Chondrocyte (in vitro differentiated cells): ENCODE data around the gene CUL1. TPM values are rescaled to one million over a fixed set of nuclear protein-coding genes. Genes with fewer than 3 reads are reported as not detected.
A peak's percentile ranks its signal among the peaks of the same experiment; 100 is the strongest.

Experiments
- DNase-seq: peaks from one replicate; pipeline ENCODE4 v3.0.0; 2021; ENCODE audit warnings: mixed read lengths, low spot score
- H3K27ac Mint-ChIP-seq: one replicate; pipeline ENCODE4 v1.8.0; 2021; ENCODE audit warnings: mild to moderate bottlenecking, moderate library complexity, mixed read lengths; ENCODE audit not compliant: unreplicated experiment
- H3K27me3 Mint-ChIP-seq: 2 replicates; pipeline ENCODE4 v1.8.0; 2021; ENCODE audit warnings: low read depth, mixed read lengths
- H3K36me3 Mint-ChIP-seq: 2 replicates; pipeline ENCODE4 v1.8.0; 2021; ENCODE audit warnings: low read depth, mixed read lengths
- H3K4me1 Mint-ChIP-seq: 2 replicates; pipeline ENCODE4 v1.8.0; 2021; ENCODE audit warnings: low read depth, mild to moderate bottlenecking, mixed read lengths
- H3K4me3 Mint-ChIP-seq: one replicate; pipeline ENCODE4 v1.8.0; 2021; ENCODE audit warnings: mild to moderate bottlenecking, moderate library complexity, mixed read lengths; ENCODE audit not compliant: unreplicated experiment
- H3K9me3 Mint-ChIP-seq: 2 replicates; pipeline ENCODE4 v1.8.0; 2021; ENCODE audit warnings: low read depth, mixed read lengths
- total RNA-seq: library from RNA; stranded (reverse); gene quantifications from 3 replicates; pipeline ENCODE4 v1.2.1, GENCODE V29; 2021
- TF ChIP-seq, protein P1 (sequence below): fragments of 200-600 bp; sonication (generic); IDR thresholded peaks from 2 replicates; pipeline ENCODE4 v1.5.0; 2021; ENCODE audit warnings: antibody characterized with exemption, mild to moderate bottlenecking, moderate library complexity

The CUL1 gene
- total RNA-seq, 1 donor from 2014 or later = 41.1 TPM

DNA sequence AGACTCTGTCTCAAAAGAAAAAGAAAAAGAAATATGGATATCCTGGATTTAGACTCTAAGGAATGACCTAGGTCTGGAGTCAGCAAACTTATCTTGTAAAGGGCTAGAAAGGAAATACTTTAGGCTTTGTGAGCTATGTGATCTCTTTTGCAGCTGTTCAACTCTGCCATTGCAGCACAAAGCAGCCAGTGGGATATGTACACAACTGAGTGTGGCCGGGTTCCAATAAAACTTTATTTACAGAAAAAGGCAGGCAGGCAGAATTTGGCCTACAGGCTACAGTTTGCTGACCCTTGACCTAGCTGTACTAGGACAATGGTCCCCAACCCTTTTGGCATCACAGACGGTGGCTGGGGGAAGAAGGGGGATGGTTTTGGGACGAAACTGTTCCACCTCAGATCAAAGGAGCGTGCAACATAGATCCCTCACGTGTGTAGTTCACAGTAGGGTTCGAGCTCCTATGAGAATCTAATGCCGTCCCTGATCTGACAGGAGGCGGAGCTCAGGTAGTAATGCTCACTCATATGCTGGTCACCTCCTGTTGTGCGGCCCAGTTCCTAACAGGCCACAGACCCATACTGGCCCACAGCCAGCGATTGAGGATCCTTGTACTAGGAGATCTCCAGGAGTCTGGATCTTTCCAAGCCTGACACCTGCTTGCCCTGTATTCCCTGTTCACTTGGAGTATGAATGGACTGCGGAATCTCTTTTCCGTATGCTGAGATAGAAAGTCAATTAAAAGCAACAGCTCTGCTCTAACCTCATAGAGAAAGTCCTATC lies 63.0 kb downstream of the CUL1 start:
- H3K27ac Mint-ChIP-seq = no peak overlapping the region
- H3K9me3 Mint-ChIP-seq = no peaks in the 10 kb centered on the region
- TF ChIP-seq, protein P1, sequence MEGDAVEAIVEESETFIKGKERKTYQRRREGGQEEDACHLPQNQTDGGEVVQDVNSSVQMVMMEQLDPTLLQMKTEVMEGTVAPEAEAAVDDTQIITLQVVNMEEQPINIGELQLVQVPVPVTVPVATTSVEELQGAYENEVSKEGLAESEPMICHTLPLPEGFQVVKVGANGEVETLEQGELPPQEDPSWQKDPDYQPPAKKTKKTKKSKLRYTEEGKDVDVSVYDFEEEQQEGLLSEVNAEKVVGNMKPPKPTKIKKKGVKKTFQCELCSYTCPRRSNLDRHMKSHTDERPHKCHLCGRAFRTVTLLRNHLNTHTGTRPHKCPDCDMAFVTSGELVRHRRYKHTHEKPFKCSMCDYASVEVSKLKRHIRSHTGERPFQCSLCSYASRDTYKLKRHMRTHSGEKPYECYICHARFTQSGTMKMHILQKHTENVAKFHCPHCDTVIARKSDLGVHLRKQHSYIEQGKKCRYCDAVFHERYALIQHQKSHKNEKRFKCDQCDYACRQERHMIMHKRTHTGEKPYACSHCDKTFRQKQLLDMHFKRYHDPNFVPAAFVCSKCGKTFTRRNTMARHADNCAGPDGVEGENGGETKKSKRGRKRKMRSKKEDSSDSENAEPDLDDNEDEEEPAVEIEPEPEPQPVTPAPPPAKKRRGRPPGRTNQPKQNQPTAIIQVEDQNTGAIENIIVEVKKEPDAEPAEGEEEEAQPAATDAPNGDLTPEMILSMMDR = no peak
- H3K36me3 Mint-ChIP-seq = peaks cover 9% of the 10 kb centered on the region
- H3K27me3 Mint-ChIP-seq = no peaks in the 10 kb centered on the region
- H3K4me3 Mint-ChIP-seq = no peak overlapping the region
- no peak for DNase-seq
- H3K4me1 Mint-ChIP-seq = no peaks in the 10 kb centered on the region

DNA sequence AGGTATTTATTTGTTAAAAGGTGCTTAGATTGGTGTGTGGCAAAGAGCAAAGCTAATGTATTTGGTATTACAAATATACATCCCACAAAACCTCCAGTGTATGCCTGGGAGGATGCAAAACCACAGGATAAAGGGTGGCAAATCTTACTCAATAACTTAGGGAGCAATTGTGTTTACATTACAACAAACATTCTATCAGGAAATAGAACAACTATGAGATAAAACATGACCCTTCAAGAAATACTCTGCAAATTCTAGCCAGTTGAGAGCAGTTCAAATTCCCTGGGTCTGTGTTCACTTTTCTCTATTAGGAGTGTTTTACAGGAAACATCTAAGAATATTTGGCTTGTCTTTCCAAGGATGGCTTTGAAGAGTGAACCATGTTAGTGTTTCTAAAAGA lies 64.9 kb downstream of the CUL1 start:
- Mint-ChIP-seq H3K27ac (no peak overlapping the region), H3K9me3 (no peaks in the 10 kb centered on the region), H3K27me3 (no peaks in the 10 kb centered on the region), H3K36me3 (peaks cover 9% of the 10 kb centered on the region), H3K4me1 (no peaks in the 10 kb centered on the region), H3K4me3 (no peak overlapping the region)
- TF ChIP-seq, protein P1 = no peak
- no peak for DNase-seq

DNA sequence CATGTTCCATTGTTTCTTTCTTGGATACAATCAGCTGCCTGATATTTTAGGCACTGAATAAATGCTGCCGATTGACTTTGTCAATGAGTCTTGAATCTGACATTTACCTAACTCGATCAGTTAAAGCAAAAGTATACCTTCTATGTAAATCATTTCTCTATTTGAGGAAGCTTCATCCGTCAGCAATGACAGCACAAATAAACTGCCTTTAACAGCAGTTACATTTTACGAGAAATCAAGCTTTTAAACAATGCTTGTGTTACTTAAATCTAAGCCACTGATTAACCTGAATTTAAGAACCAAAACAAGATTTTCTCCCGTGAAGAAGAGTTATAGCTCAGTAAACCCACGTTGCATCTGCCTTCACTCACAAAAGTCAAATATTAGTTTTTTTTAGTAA lies 71.3 kb downstream of the CUL1 start:
- Mint-ChIP-seq H3K27me3 (no peaks in the 10 kb centered on the region), H3K4me3 (no peak overlapping the region), H3K4me1 (peaks cover 19% of the 10 kb centered on the region), H3K36me3 (peaks cover 7% of the 10 kb centered on the region), H3K9me3 (no peaks in the 10 kb centered on the region), H3K27ac (no peak overlapping the region)
- TF ChIP-seq, protein P1 = no peak
- DNase-seq = no peak

DNA sequence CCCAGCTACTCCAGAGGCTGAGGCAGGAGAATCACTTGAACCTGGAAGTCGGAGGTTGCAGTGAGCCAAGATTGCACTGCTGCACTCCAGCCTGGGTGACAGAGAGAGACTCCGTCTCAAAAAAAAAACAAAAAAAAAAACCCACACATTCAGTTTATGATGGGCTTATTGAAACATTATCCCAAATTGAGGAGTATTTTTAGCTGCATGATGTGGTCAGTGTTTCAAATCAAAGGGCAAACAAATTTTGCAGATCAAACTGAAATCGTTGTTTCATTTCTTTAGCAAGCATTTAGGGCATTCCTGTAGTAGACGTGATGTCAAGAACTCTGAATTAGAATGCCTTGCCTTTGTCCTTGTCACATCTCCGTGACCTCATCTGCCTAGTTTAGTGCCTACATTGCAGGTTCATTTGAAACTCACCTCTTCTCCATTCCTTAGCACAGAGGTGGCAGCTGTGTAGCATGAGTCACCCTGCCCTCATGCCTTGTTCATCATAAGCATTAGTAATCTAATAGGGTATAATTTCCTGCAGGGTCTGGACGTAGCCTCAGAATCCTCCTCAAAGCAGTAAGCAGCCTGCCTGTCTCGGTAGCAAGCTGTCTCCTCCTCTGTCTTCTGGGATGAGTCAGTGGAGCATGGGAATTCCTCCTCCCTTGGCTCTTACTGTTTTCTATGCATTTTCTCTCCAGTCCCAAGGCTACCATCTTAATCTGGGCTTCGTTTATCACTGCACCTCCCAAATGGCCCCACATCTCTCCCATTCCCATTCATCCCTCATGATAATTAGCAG lies 73.8 kb downstream of the CUL1 start:
- TF ChIP-seq, protein P1 = no peak
- peaks cover 21% of the 10 kb centered on the region for H3K4me1 Mint-ChIP-seq
- H3K36me3 Mint-ChIP-seq = peaks cover 13% of the 10 kb centered on the region
- no peak overlapping the region for H3K4me3 Mint-ChIP-seq
- no peaks in the 10 kb centered on the region for H3K9me3 Mint-ChIP-seq
- DNase-seq = no peak
- no peaks in the 10 kb centered on the region for H3K27me3 Mint-ChIP-seq
- peak overlapping the region; percentile 81 for H3K27ac Mint-ChIP-seq

DNA sequence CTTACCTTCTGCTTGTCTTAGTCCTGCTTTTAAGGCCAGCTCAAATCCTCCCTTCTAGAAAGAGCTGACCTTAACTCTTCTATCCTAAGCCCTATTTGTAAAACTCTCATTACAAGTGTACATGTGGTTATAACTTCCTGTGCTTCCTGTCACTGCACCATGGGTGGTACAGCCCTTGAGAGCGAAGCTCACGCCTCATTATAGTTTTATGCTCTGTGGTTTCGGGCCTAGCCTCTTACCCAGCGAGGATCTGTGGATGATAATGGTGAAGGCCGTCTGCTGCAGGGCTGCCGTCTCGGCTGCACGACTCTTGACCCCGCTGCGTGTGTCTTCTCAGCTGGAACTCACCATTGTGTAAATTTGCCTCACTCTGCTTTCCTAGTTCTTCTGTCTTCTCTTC lies 74.6 kb downstream of the CUL1 start:
- TF ChIP-seq, protein P1 = no peak
- peak overlapping the region; percentile 81 for H3K27ac Mint-ChIP-seq
- H3K27me3 Mint-ChIP-seq = no peaks in the 10 kb centered on the region
- peaks cover 21% of the 10 kb centered on the region for H3K4me1 Mint-ChIP-seq
- no peak for DNase-seq
- peaks cover 8% of the 10 kb centered on the region for H3K36me3 Mint-ChIP-seq
- H3K4me3 Mint-ChIP-seq = no peak overlapping the region
- H3K9me3 Mint-ChIP-seq = no peaks in the 10 kb centered on the region
